CD4-positive, alpha-beta T cell treated with Interleukin-17A for 1 hour (primary cell): Measurements from ENCODE around the gene ZFP3.
"Not testable (repeated sequence)": the region's sequence is repeated elsewhere in the genome, so short reads cannot be mapped to it uniquely, and the experiment has no call there.

Experiments used
- DNase-seq: peaks from one replicate; pipeline ENCODE4 v3.0.0-alpha.2; 2020

ZFP3 gene

GRCh38 chr17:5126719-5127488 lies 48.6 kb downstream of the ZFP3 start:
- DNase-seq: no peak

DNA sequence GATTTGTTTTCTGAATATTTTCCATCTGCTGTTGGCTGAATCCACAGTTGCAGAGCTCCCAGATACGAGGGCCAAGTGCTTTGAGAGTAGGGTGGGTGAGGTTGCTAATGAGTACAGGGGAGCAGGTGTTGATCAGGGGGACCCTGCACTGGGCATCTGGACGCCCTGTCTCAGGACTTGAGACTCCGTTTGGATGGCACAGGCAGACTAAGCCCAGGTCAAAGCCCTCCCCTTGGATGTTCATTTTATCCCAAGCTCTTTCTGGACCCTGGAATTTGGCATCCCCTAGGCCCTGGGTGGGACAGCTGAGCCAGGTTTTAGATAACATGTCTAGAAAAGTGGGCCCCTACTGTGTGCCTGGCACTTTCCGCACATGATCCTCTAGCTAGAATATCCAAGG lies 49.6 kb downstream of the ZFP3 start:
- DNase-seq: no peak

DNA sequence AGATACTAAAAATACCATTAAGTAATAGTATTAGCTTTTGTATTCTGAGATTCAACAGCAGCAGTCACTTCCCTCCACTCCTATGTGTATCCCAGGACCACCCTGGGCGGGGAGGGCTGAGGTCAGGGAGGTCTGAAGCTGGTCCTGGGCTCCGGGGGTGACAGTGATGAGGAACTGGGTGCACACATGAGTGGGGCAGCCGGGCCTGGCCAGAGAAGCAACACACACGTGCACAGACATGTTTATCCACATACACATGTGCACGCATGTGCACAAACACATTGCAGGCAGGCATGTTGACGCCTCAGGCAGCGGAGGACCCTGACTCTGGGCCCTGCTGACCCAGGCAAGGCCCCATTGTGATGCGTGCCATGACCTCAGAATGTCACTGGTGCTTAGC lies 50.1 kb downstream of the ZFP3 start:
- DNase-seq: not testable (repeated sequence)

- no peak for DNase-seq
Measured at GRCh38 chr17:5128905-5129535, 50.8 kb downstream of the ZFP3 start.

GRCh38 chr17:5129770-5130169 lies 51.5 kb downstream of the ZFP3 start:
- DNase-seq: not testable (repeated sequence)

- not testable (repeated sequence) for DNase-seq
Measured at GRCh38 chr17:5130261-5130660, 52.0 kb downstream of the ZFP3 start.

DNA sequence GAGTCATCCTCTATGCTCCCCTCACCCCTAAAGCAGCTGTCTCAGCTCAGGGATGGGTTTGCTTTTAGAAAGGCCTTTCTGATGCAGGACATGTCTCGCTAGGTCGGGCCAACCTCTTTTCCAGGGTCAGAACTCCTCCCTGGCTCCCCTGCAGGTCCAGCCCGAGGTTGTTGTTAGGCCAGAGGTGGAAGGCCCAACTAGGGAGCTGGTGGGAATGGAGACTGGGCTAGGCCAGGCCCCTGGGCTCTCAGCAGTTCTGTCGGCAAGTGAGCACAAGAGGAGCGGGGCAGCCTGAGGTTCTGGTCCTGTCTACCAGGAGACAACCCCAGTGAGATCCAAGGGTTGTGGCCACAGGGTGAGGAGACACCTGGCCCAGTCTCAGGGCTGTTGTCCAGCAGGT lies 52.4 kb downstream of the ZFP3 start:
- DNase-seq: not testable (repeated sequence)

- no peak for DNase-seq
Measured at GRCh38 chr17:5131146-5131715, 53.0 kb downstream of the ZFP3 start.

- DNase-seq: not testable (repeated sequence)
Measured at GRCh38 chr17:5131799-5132502, 53.7 kb downstream of the ZFP3 start.

DNA sequence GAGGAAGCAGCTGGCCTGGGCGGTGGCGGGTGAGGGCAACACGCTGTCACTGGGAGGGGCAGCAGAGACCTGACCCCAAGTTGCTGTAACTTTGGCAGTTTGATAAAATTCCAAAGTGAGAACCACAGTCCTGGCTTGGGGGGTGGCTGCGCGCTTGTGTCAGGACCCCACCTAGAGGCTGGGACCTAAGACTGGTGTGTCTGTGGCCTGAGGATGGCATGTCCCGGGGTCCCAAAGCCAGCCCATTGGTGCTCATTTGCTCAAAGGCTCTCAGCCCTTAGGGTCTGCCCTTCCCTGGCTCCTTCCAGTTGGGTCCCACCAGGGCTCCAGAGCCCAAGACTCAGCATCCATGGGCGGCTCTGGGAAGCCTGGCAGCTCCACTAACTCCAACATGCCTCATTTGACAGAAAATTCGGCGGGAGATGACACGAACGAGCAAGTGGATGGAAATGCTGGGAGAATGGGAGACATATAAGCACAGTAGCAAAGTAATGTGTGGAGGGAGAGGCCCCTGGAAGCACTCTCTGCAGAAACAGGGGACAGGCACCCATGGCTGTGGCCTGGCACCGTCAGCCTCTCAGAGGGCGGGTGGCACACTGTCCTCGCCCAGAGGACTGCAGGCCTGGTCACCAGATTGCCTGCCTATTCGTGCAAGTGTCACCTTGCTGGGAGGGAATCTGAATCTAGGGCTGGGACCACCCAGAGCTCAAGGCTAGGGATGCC lies 54.4 kb downstream of the ZFP3 start:
- not testable (repeated sequence) for DNase-seq

DNA sequence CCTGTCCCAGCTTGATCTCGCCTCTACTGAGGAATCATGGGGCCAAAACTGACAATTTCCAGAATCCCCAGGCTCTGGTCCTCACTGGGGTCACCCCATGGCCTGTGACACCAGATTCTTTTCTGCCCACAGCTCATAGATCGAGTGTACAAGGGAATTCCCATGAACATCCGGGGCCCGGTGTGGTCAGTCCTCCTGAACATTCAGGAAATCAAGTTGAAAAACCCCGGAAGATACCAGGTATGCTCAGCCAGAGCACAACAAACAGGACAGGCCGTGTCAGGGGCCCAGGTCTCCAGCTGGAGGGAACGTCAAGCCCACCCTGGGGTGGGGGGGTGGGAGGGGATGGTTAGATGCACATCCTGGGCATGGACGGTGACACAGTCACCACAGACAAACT lies 55.0 kb downstream of the ZFP3 start:
- DNase-seq: no peak

- DNase-seq: not testable (repeated sequence)
Measured at GRCh38 chr17:5133961-5134360, 55.7 kb downstream of the ZFP3 start.

GRCh38 chr17:5134571-5134970 lies 56.3 kb downstream of the ZFP3 start:
- DNase-seq: not testable (repeated sequence)

GRCh38 chr17:5135131-5135712 lies 57.0 kb downstream of the ZFP3 start:
- not testable (repeated sequence) for DNase-seq

DNA sequence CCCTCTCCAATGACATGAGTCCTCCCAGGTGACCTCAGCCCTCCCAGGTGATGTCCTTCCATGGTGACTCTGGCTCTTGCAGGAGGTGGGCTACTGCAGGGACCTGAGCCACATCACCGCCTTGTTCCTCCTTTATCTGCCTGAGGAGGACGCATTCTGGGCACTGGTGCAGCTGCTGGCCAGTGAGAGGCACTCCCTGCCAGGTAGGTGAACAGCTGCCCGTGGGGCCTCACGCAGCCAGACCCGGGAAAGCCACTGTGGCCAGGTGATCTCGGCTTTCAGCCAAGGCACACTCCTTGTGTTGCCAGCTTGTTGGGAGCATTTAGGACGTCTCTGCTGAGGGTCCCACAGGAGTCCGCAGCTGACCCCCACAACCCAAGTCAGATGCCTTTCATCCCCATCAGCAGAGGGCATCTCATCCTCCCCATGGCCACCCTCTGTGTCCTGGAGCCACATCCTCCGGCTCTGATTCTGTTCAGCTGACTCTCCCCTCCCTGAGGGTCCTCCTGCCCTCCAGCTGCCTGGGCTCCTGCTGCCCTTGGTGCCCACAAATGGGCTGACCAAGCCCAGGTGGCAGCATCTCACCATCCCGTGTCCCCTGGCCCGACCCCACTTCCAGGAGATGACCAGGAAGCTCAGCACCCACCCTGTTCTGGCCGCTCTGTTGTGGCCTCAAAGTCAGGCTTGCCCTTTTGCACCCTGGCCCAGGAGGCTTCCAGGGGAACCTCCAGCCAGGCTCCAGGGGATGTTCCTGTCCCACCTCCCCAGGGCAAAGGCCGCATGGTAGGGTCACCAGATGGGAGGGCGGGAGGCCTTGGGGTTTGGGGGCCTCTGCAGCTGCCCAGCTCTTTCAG lies 57.7 kb downstream of the ZFP3 start:
- DNase-seq: no peak

GRCh38 chr17:5136580-5137412 lies 58.5 kb downstream of the ZFP3 start:
- DNase-seq: not testable (repeated sequence)

DNA sequence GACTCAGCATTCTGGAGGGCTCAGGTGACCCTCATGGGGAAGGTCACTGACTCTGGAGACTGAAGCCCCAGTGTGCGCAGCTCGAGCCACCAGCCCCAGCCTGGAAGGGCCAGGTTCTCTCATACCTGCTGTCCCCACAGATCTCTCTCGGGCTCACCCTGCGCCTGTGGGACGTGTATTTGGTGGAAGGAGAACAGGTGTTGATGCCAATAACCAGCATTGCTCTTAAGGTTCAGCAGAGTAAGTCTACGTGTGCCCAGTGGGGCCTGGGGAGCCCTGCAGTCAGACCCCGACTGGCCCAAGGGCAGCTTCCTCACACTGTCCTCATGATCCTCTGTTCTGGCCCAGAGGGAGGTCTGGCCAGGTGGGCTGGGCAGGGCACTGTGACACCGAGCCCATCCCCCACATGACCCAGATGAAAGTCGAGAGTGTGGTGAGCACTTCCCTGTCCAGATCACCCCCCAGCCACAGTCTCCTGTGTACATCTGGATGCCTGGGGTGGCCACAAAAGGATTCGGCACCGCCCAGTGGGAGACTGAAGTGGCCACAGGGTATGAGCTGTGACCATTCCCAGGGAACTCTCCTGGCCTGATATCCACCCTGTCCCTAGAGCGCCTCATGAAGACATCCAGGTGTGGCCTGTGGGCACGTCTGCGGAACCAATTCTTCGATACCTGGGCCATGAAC lies 59.4 kb downstream of the ZFP3 start:
- not testable (repeated sequence) for DNase-seq

DNA sequence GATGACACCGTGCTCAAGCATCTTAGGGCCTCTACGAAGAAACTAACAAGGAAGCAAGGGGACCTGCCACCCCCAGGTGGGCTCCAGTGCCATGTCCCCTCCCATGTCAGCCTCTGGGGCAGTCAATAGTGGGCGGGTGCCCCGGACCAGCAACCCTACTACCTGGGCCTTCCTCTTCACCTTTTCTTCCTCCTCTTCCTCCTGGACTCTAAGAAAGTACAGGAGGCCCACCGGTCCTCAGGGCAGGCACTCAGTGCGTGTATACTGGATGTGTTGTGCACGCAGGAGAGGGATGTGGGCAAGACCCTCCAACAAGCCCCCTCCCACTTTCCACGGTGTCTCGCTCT lies 59.9 kb downstream of the ZFP3 start:
- not testable (repeated sequence) for DNase-seq

DNA sequence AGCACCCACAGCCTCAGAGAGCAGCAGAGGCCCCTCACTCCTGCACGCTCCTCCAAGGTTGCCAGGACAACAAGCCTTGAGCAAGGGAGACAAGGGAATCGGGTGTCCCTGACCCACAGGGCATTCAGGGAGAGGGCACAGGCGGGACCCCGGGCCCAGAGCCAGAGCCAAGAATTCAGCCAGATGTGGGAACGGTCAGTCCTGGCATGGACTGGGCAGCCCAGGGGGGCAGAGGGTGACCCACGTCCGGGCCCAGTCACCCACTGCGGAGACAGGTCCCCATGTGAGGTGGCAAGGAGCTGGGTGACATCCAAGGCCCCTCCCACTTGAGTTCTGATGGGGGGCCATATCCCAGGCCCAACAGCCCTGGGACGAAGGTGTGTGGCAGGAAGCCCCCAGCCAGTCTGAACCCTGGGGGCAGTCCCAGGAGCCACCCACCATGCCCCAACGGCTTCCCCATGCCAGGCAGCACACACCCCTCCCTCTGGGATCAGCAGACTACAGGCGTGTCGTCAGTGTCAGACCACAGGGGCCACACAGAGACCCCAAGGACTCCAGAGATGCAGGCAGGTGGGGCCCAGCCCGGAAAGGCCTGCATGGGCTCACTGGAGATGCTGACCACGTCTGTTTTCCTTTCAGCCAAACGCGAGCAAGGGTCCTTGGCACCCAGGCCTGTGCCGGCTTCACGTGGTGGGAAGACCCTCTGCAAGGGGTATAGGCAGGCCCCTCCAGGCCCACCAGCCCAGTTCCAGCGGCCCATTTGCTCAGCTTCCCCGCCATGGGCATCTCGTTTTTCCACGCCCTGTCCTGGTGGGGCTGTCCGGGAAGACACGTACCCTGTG lies 60.6 kb downstream of the ZFP3 start:
- no peak for DNase-seq
